Stimulated activated CD4-positive, alpha-beta T cell treated with anti-CD3 and anti-CD28 coated beads, TNF-alpha, amount 100 ng/mL, for 24 hours (primary cell): ENCODE measurements around the gene IL12B.
"Not testable (repeated sequence)": the region's sequence is repeated elsewhere in the genome, so short reads cannot be mapped to it uniquely, and the experiment has no call there.

Source experiments
- DNase-seq, 3 experiments: peaks; one replicate each; pipeline ENCODE4 v3.0.0-alpha.2; 2020; ENCODE audit warnings: low read depth in 3 of 3

IL12B gene

GRCh38 chr5:159294921-159295320 is 35.4 kb downstream of the IL12B start:
- DNase-seq, result no peak

- DNase-seq, result no peak
Measured at GRCh38 chr5:159290741-159291140, 39.5 kb downstream of the IL12B start.

- DNase-seq, result no peak
Measured at GRCh38 chr5:159286420-159287035, 43.8 kb downstream of the IL12B start.

DNA sequence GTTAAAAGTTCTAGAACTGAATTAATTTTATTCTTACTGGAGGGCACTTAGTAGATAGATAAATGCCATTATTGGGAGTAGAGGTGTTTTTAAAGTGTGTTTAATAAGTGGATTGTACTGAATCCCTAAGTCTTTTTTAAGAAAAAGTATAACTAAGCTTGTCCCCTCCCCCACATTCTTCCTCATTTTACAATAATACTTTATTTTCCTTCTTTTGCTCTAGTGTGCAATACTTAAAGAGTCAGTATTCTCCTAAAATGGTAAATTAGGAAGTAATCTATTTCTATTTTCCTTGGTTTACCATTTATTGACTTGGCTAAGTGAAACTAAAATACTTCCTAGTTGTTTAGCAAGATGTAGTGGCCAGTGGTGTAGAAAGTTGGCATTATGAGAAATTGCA is 55.6 kb downstream of the IL12B start:
- DNase-seq, result no peak

DNA sequence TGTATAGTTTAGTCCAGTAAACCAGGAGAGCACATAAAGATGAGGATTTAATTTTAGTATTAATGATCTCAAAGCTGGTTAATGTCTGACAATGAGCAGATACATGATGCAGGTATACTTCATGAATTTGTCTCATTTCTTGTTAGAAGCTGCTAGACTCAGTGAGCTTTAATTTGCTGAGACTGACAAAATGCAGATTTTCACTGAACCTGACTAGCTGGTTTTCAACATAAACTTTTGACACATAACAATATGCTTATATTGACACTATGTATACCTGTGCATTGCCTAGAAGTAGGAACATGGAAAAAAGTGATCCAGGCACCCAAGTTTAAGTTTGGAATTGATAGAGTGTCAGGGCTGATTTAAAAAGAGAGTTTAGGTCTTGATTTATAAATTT is 56.4 kb downstream of the IL12B start:
- no peak for DNase-seq

DNA sequence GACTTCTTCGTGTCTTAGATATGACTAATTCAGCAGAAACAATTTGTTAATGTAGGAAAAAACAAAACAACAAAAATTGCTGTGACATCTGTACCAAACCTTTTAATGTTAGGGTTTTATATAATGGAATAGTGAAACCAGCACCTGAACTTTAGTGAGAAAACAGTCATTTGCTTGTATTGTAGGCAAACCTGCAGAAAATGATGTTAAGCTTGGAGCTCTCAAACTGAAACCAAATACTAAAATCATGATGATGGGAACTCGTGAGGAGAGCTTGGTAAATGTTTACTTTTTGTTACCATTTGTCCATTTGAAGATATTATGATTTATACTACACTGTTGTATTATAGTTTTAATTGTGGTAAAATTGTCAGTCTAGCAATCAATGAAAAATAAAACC is 60.6 kb downstream of the IL12B start:
- DNase-seq, result no peak

DNA sequence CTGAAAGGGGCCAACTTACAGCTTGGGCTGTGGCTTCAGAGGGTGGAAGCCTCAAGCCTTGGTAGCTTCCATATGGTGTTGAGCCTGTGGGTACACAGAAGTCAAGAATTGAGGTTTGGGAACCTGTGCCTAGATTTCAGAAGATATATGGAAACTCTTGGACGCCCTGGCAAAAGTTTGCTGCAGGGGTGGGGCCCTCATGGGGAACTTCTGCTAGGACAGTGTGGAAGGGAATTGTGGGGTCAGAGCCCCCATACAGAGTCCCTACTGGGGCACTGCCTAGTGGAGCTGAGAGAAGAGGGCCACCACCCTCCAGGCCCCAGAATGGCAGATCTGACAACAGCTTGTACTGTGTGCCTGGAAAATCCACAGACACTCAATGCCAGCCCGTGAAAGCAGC is 63.5 kb downstream of the IL12B start:
- not testable (repeated sequence) for DNase-seq
